Measurements from ENCODE around the gene SLC22A8. TPM values are rescaled to one million over a fixed set of nuclear protein-coding genes. Genes with fewer than 3 reads are reported as not detected.
A peak's percentile ranks its signal among the peaks of the same experiment; 100 is the strongest.

SLC22A8 gene
- total RNA-seq, 4 donors from 2014 or later: not detected

- H3K36me3 ChIP-seq: no peaks in the 10 kb centered on the region
- no peak for TF ChIP-seq POLR2A (IDR thresholded peaks at IDR 0.05)
- H3K27me3 ChIP-seq: no peaks in the 10 kb centered on the region
- intact Hi-C loops (cut with DNase I): no loop called here
- no peak overlapping the region for H3K27ac ChIP-seq
- H3K9me3 ChIP-seq: no peaks in the 10 kb centered on the region
- WGBS, 2 donors: 36 to 54% methylated on average over 1 of the region's 1 CpG
- no peak overlapping the region for H3K4me3 ChIP-seq (replicated peaks in 1 of 3)
- no peak for DNase-seq
- peaks cover 0 to under 1% of the 10 kb centered on the region in 2 donors for H3K4me1 ChIP-seq
These were observed 35.4 kb downstream of the SLC22A8 start for GRCh38 chr11:62980133-62980760.

- WGBS, 2 donors: 75 to 76% methylated on average over 5 of the region's 5 CpGs
- Histone ChIP-seq H3K4me3 (replicated peaks in 1 of 3) (no peak overlapping the region), H3K9me3 (no peaks in the 10 kb centered on the region), H3K27me3 (no peaks in the 10 kb centered on the region), H3K4me1 (peaks cover 0 to 4% of the 10 kb centered on the region in 2 donors), H3K36me3 (no peaks in the 10 kb centered on the region), H3K27ac (no peak overlapping the region)
- TF ChIP-seq POLR2A (IDR thresholded peaks at IDR 0.05) (no peak), CTCF (IDR thresholded peaks at IDR 0.05) (no peak)
- intact Hi-C loops (cut with DNase I): no loop called here
- no peak for DNase-seq
These were observed 39.5 kb downstream of the SLC22A8 start for GRCh38 chr11:62976109-62976508.

- no peaks in the 10 kb centered on the region for H3K36me3 ChIP-seq
- WGBS, 2 donors: 16 to 24% methylated on average over 6 to 9 of the region's 9 CpGs
- TF ChIP-seq CTCF (IDR thresholded peaks at IDR 0.05) (peak in 3 of 6 experiments; percentile 26 to 48 (median 44)), POLR2A (IDR thresholded peaks at IDR 0.05) (no peak)
- DNase-seq: peak; percentile 50 to 54
- H3K4me3 ChIP-seq (replicated peaks in 1 of 3): no peak overlapping the region
- intact Hi-C loops (cut with DNase I): no loop called here
- no peaks in the 10 kb centered on the region for H3K27me3 ChIP-seq
- no peak overlapping the region for H3K27ac ChIP-seq
- peaks cover 0 to 4% of the 10 kb centered on the region in 2 donors for H3K4me1 ChIP-seq
- H3K9me3 ChIP-seq: no peaks in the 10 kb centered on the region
These were observed 40.7 kb downstream of the SLC22A8 start for GRCh38 chr11:62974848-62975522.

GRCh38 chr11:62965574-62965973 is 50.1 kb downstream of the SLC22A8 start:
- no peak overlapping the region for H3K4me3 ChIP-seq (replicated peaks in 1 of 3)
- no peak overlapping the region for H3K27ac ChIP-seq
- no peak for DNase-seq
- no peak for TF ChIP-seq POLR2A (IDR thresholded peaks at IDR 0.05)
- no peak for TF ChIP-seq CTCF (IDR thresholded peaks at IDR 0.05)
- H3K27me3 ChIP-seq: no peaks in the 10 kb centered on the region
- intact Hi-C loops (cut with DNase I): no loop called here
- no peaks in the 10 kb centered on the region for H3K36me3 ChIP-seq
- 65 to 68% methylated on average over 2 of the region's 2 CpGs for WGBS, 2 donors
- no peaks in the 10 kb centered on the region for H3K4me1 ChIP-seq
- H3K9me3 ChIP-seq: no peaks in the 10 kb centered on the region

GRCh38 chr11:62962391-62962790 is 53.2 kb downstream of the SLC22A8 start:
- no peak for TF ChIP-seq CTCF (IDR thresholded peaks at IDR 0.05)
- no peak for TF ChIP-seq POLR2A (IDR thresholded peaks at IDR 0.05)
- H3K27ac ChIP-seq: no peak overlapping the region
- intact Hi-C loops (cut with DNase I): no loop called here
- H3K4me3 ChIP-seq (replicated peaks in 1 of 3): no peak overlapping the region
- no peaks in the 10 kb centered on the region for H3K9me3 ChIP-seq
- 86 to 90% methylated on average over 2 to 3 of the region's 3 CpGs for WGBS, 2 donors
- H3K4me1 ChIP-seq: no peaks in the 10 kb centered on the region
- DNase-seq: no peak
- no peaks in the 10 kb centered on the region for H3K36me3 ChIP-seq
- H3K27me3 ChIP-seq: no peaks in the 10 kb centered on the region

Measured in thyroid gland (tissue), 4 donors.